ENCODE results near the gene BACE2.

Gene BACE2

GRCh38 chr21:41317458-41317857 is 149.5 kb downstream of the BACE2 start:
- no peak for DNase-seq (ENCODE audit: low read depth in 4 of 4, low spot score in 1 of 4)

GRCh38 chr21:41318218-41318617 is 150.3 kb downstream of the BACE2 start:
- no peak for DNase-seq (ENCODE audit: low read depth in 4 of 4, low spot score in 1 of 4)

- no peak for DNase-seq (ENCODE audit: low read depth in 4 of 4, low spot score in 1 of 4)
These were observed 151.3 kb downstream of the BACE2 start for GRCh38 chr21:41319273-41319672.

GRCh38 chr21:41321211-41321907 is 153.4 kb downstream of the BACE2 start:
- no peak for DNase-seq (ENCODE audit: low read depth in 4 of 4, low spot score in 1 of 4)

- no peak for DNase-seq (ENCODE audit: low read depth in 4 of 4, low spot score in 1 of 4)
These were observed 154.0 kb downstream of the BACE2 start for GRCh38 chr21:41321908-41322495.

GRCh38 chr21:41322496-41323382 is 154.8 kb downstream of the BACE2 start:
- DNase-seq (ENCODE audit: low read depth in 4 of 4, low spot score in 1 of 4), result no peak

- no peak for DNase-seq (ENCODE audit: low read depth in 4 of 4, low spot score in 1 of 4)
These were observed 157.4 kb downstream of the BACE2 start for GRCh38 chr21:41325138-41325912.

- no peak for DNase-seq (ENCODE audit: low read depth in 4 of 4, low spot score in 1 of 4)
These were observed 158.6 kb downstream of the BACE2 start for GRCh38 chr21:41326414-41327080.

- no peak for DNase-seq (ENCODE audit: low read depth in 4 of 4, low spot score in 1 of 4)
These were observed 159.8 kb downstream of the BACE2 start for GRCh38 chr21:41327753-41328152.

GRCh38 chr21:41328660-41329607 is 161.0 kb downstream of the BACE2 start:
- DNase-seq (ENCODE audit: low read depth in 4 of 4, low spot score in 1 of 4), result no peak

Data from stimulated activated CD4-positive, alpha-beta T cell treated with anti-CD3 and anti-CD28 coated beads, Interleukin-1b, Interleukin-23, amount 100 ng/mL, for 24 hours (primary cell).